K562 (cell line): ENCODE data around the gene TBC1D10A. TPM values are rescaled to one million over a fixed set of nuclear protein-coding genes. Genes with fewer than 3 reads are reported as not detected.

ENCODE experiments used
- ARID3B ChIP-seq: fragments of 250-450 bp; sonication (Bioruptor Pico); IDR thresholded peaks from 2 replicates; pipeline ENCODE4 v1.4.0; 2020; ENCODE audit warnings: borderline replicate concordance
- BACH1 ChIP-seq: fragments of 200-800 bp; sonication (Bioruptor generic); IDR thresholded peaks from 2 replicates; pipeline ENCODE4 v1.6.1; 2016; ENCODE audit warnings: missing genetic modification characterization, missing compliant biosample characterization
- DACH1 ChIP-seq: fragments of 450-650 bp; IDR thresholded peaks from 2 replicates; pipeline ENCODE4 v1.6.1; 2018; ENCODE audit not compliant: partially characterized antibody
- DEAF1 ChIP-seq: fragments of 450-650 bp; formaldehyde crosslinking; IDR thresholded peaks from 2 replicates; pipeline ENCODE4 v1.4.0; 2020; ENCODE audit warnings: mild to moderate bottlenecking, moderate library complexity
- ELF1 ChIP-seq: fragments of 200-800 bp; sonication (Bioruptor generic); IDR thresholded peaks from 2 replicates; pipeline ENCODE4 v1.6.1; 2016; ENCODE audit warnings: missing genetic modification characterization, missing compliant biosample characterization
- EWSR1 ChIP-seq: fragments of 450-650 bp; IDR thresholded peaks from 2 replicates; pipeline ENCODE4 v1.6.1; 2018; ENCODE audit warnings: borderline replicate concordance, mild to moderate bottlenecking, low read depth, moderate library complexity; ENCODE audit not compliant: partially characterized antibody
- FIP1L1 ChIP-seq: fragments of 200-400 bp; formaldehyde crosslinking; IDR thresholded peaks from 2 replicates; pipeline ENCODE4 v1.6.1; 2018; ENCODE audit warnings: mild to moderate bottlenecking, low read depth, low read length; ENCODE audit not compliant: poor library complexity, severe bottlenecking
- GABPB2 ChIP-seq: fragments of 250-450 bp; sonication (Bioruptor Pico); conservative IDR thresholded peaks from 2 replicates; pipeline ENCODE4 v1.5.1; 2021; ENCODE audit warnings: mild to moderate bottlenecking
- HNRNPK ChIP-seq: fragments of 200-400 bp; formaldehyde crosslinking; IDR thresholded peaks from one replicate; pipeline ENCODE4 v1.6.1; 2018; ENCODE audit warnings: mild to moderate bottlenecking, low read depth, low read length; ENCODE audit not compliant: poor library complexity, severe bottlenecking
- IFI16 ChIP-seq: fragments of 250-450 bp; sonication (Bioruptor Pico); IDR thresholded peaks from 2 replicates; pipeline ENCODE4 v2.1.2; 2022; ENCODE audit warnings: mild to moderate bottlenecking, inconsistent platforms
- KAT7 ChIP-seq: sonication (generic); formaldehyde crosslinking; IDR thresholded peaks from 2 replicates; pipeline ENCODE4 v1.8.0; 2022; ENCODE audit warnings: missing genetic modification reagents, mild to moderate bottlenecking, borderline replicate concordance
- KDM1A ChIP-seq, 2 experiments: fragments of 450-650 bp; IDR thresholded peaks; 2 replicates each; pipeline ENCODE4 v1.6.1; 2016; ENCODE audit warnings: mild to moderate bottlenecking in 2 of 2
- MECOM ChIP-seq: fragments of 250-450 bp; sonication (Bioruptor Pico); IDR thresholded peaks from 2 replicates; pipeline ENCODE4 v1.8.0; 2022; ENCODE audit warnings: inconsistent platforms
- MYBL2 ChIP-seq, 2 experiments: fragments of 450-650 bp in 1 of 2; sonication (generic) in 1 of 2; formaldehyde crosslinking in 1 of 2; IDR thresholded peaks; 2 replicates each; pipeline versions ENCODE4 v1.6.1 to v1.8.1; 2017 to 2022; ENCODE audit warnings: borderline replicate concordance in 1 of 2, inconsistent platforms in 1 of 2, low read depth in 1 of 2, mild to moderate bottlenecking in 1 of 2, missing genetic modification reagents in 1 of 2, moderate library complexity in 1 of 2
- NFRKB ChIP-seq: fragments of 450-650 bp; IDR thresholded peaks from 2 replicates; pipeline ENCODE4 v1.6.1; 2016; ENCODE audit warnings: low read depth
- NFXL1 ChIP-seq: fragments of 450-650 bp; formaldehyde crosslinking; IDR thresholded peaks from 2 replicates; pipeline ENCODE4 v1.4.0; 2021; ENCODE audit warnings: mild to moderate bottlenecking
- NR4A1 ChIP-seq, 2 experiments: fragments of 250-450 bp in 1 of 2; fragments of 450-650 bp in 1 of 2; sonication (Bioruptor Pico) in 1 of 2; IDR thresholded peaks; 2 replicates each; pipeline versions ENCODE4 v1.4.0 to v1.6.1; 2016 to 2020; ENCODE audit warnings: mild to moderate bottlenecking in 2 of 2, missing compliant biosample characterization in 1 of 2, missing genetic modification characterization in 1 of 2, moderate library complexity in 1 of 2
- PHF20 ChIP-seq: fragments of 450-650 bp; IDR thresholded peaks from 2 replicates; pipeline ENCODE4 v1.6.1; 2018; ENCODE audit not compliant: partially characterized antibody
- POLR2B ChIP-seq: fragments of 450-650 bp; IDR thresholded peaks from 2 replicates; pipeline ENCODE4 v1.6.1; 2018; ENCODE audit warnings: low read depth; ENCODE audit not compliant: partially characterized antibody
- RAD21 ChIP-seq, 2 experiments: fragments of 250-450 bp in 1 of 2; fragments of 450-650 bp in 1 of 2; sonication (Bioruptor Pico) in 1 of 2; formaldehyde crosslinking in 1 of 2; IDR thresholded peaks in 1 of 2; conservative IDR thresholded peaks in 1 of 2; 2 replicates each; pipeline versions ENCODE4 v1.4.0 to v1.8.0; 2020 to 2022; ENCODE audit warnings: mild to moderate bottlenecking in 2 of 2, moderate library complexity in 1 of 2
- SMARCA4 ChIP-seq: fragments of 450-650 bp; IDR thresholded peaks from 2 replicates; pipeline ENCODE4 v1.6.1; 2016
- SMARCE1 ChIP-seq: fragments of 450-650 bp; IDR thresholded peaks from 2 replicates; pipeline ENCODE4 v1.7.1; 2016; ENCODE audit warnings: mild to moderate bottlenecking
- SRSF9 ChIP-seq: fragments of 200-400 bp; formaldehyde crosslinking; IDR thresholded peaks from 2 replicates; pipeline ENCODE4 v1.6.1; 2017; ENCODE audit warnings: low read depth, low read length, borderline replicate concordance
- STAT5A ChIP-seq: IDR thresholded peaks from 2 replicates; pipeline ENCODE4 v1.6.1; 2012; ENCODE audit warnings: low read length, inconsistent platforms, borderline replicate concordance
- XRCC3 ChIP-seq: fragments of 450-650 bp; IDR thresholded peaks from 2 replicates; pipeline ENCODE4 v1.6.1; 2017; ENCODE audit warnings: mild to moderate bottlenecking, moderate library complexity
- ZNF785 ChIP-seq: fragments of 250-450 bp; sonication (Bioruptor Pico); IDR thresholded peaks from 2 replicates; pipeline ENCODE4 v1.4.0; 2020; ENCODE audit warnings: mild to moderate bottlenecking
- polyA plus RNA-seq, 8 experiments: library from polyadenylated mRNA; depleted of rRNA in 4 of 8; stranded (reverse) in 5 of 8; unstranded in 3 of 8; fragments of >200 nt; fragmentation: Nextera tagmentation in 2 of 8; fragmentation: Illumina TruSeq in 1 of 8; extraction: Ambion mirVana in 2 of 8; extraction: Trizol in 1 of 8; gene quantifications; 2 replicates each; pipeline versions ENCODE4 v1.2.1 to v1.2.3, GENCODE V29; 2011 to 2014; ENCODE audit warnings: inconsistent platforms in 1 of 8, missing spikeins in 1 of 8
- total RNA-seq, 7 experiments: library from RNA; depleted of rRNA in 6 of 7; stranded (reverse); fragments of >200 nt in 6 of 7; fragmentation: Illumina TruSeq in 2 of 7; extraction: Trizol in 2 of 7; gene quantifications; 2 replicates each; pipeline versions ENCODE4 v1.2.1 to v1.2.3, GENCODE V29; 2011 to 2021; ENCODE audit warnings: low replicate concordance in 1 of 7

The TBC1D10A gene
- total and polyA plus RNA-seq, 9 of the 15 experiments (the other 6 are each of a cell fraction or from before 2014, with no cell fraction given) = 0.13 to 10.4 (median 4.6) TPM

GRCh38 chr22:30305906-30306626, 20.7 kb downstream of the TBC1D10A start (continued):
- no peak for TF ChIP-seq KAT7 (CRISPR knock-in tag)
- TF ChIP-seq HNRNPK = no peak
- TF ChIP-seq SMARCA4 = 0 out of 2 replicates have a peak, but pooled peaks have one; percentile 21
- TF ChIP-seq DEAF1 = no peak
- no peak for TF ChIP-seq RAD21 (CRISPR knock-in tag; conservative IDR thresholded peaks at IDR 0.05 in 1 of 2, IDR thresholded peaks at IDR 0.05 in 1 of 2)
- TF ChIP-seq EWSR1 = no peak
- TF ChIP-seq SRSF9 = no peak
- TF ChIP-seq SMARCE1 = 0 out of 2 replicates have a peak, but pooled peaks have one; percentile 27
- no peak for TF ChIP-seq POLR2B
- TF ChIP-seq GABPB2 (CRISPR knock-in tag) = no peak
- no peak; the same call in 1 of the 2 replicates for TF ChIP-seq MYBL2 (IDR thresholded peaks at IDR 0.05; ENCODE audit: low read depth)
- no peak for TF ChIP-seq MYBL2 (CRISPR knock-in tag; IDR thresholded peaks at IDR 0.05; ENCODE audit: borderline replicate concordance)
- TF ChIP-seq DACH1 = no peak
- TF ChIP-seq STAT5A = no peak
- TF ChIP-seq ELF1 (tag) = peak; percentile 67
- no peak for TF ChIP-seq NFXL1 (CRISPR knock-in tag)
- TF ChIP-seq BACH1 (tag) = no peak
- TF ChIP-seq MECOM (CRISPR knock-in tag) = no peak
- no peak for TF ChIP-seq FIP1L1
- TF ChIP-seq ZNF785 = no peak
- TF ChIP-seq ARID3B (CRISPR knock-in tag) = no peak
- TF ChIP-seq XRCC3 = no peak
- no peak for TF ChIP-seq NFRKB
- no peak for TF ChIP-seq NR4A1 (CRISPR knock-in tag; IDR thresholded peaks at IDR 0.05)
- no peak for TF ChIP-seq NR4A1 (tag; IDR thresholded peaks at IDR 0.05)
- TF ChIP-seq KDM1A (IDR thresholded peaks at IDR 0.05) = peak; percentile 86 to 89
- no peak for TF ChIP-seq PHF20
- no peak for TF ChIP-seq IFI16 (CRISPR knock-in tag)
